ENCODE data around the gene C18orf54.

The C18orf54 gene

DNA sequence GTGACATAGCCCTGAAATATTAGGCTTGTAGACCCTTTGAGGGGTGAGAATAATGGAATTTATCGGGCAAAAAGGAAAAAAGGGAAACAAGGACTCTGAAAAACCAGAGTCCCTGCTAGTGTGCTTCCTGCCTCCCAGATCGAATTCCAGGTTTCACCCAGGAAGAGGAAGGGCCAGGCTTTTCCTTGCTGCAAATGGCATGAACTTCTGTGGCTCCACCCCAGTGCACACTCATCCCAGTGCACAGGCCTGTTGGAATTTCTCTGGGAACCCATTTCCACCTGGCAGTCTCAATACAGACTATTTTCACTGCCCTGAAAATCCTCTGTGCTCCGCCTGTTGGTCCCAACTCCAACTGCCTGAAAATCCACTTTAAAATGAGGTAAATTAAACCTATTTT, 29.9 kb downstream of the C18orf54 start:
- DNase-seq (ENCODE audit: low read depth) = no peak

- peak; percentile 25 for DNase-seq (ENCODE audit: low read depth)
Observed at GRCh38 chr18:54388203-54389142, 30.8 kb downstream of the C18orf54 start.

GRCh38 chr18:54389143-54389505, 31.4 kb downstream of the C18orf54 start:
- DNase-seq (ENCODE audit: low read depth) = no peak

DNA sequence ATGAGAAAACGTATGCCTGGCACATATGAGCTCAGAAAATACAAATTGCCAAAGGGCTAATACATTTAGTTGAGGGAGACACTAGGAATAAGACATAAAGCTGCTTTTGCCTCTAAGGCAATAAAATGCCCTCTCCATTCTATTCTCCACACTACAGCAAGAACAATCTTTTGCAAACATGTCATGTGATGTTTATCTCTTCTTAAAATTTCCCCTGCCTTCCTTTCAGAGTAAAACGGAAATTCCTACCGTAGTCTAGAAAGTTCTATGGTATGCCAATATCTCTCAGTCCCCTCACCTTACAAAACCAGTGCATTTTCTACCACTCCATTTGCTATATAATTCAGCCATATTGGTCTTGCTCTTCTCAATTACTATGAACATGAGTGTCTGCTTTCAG, 33.1 kb downstream of the C18orf54 start:
- no peak for DNase-seq (ENCODE audit: low read depth)

DNA sequence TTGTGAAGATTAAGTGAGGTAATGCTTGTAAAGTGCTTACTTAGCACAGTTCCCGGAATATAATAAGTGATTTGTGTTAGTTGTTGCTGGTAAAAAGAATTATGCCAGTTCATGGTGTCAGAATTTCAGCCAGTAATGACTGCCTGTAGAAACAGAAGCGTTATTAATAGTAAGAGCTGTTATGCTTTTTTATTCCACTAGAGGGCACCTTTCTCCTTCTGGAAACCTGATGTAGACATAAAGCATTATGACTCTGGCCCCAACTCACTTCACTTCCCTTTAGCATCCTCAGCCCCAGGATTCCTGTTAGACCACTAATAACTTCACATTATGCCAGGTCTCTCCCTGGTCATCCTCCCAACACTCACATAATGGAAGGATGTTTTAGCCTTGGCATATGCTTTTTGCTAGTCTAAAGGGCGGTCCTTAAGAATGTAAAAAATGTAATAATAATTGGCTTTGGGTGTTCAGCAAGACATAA, 34.9 kb downstream of the C18orf54 start:
- DNase-seq (ENCODE audit: low read depth) = no peak

- DNase-seq (ENCODE audit: low read depth) = no peak
Observed at GRCh38 chr18:54393648-54394294, 36.1 kb downstream of the C18orf54 start.

GRCh38 chr18:54396760-54397159, 39.1 kb downstream of the C18orf54 start:
- no peak for DNase-seq (ENCODE audit: low read depth)

GRCh38 chr18:54405290-54405689, 47.6 kb downstream of the C18orf54 start:
- no peak for DNase-seq (ENCODE audit: low read depth)

- no peak for DNase-seq (ENCODE audit: low read depth)
Observed at GRCh38 chr18:54411781-54412180, 54.1 kb downstream of the C18orf54 start.

DNA sequence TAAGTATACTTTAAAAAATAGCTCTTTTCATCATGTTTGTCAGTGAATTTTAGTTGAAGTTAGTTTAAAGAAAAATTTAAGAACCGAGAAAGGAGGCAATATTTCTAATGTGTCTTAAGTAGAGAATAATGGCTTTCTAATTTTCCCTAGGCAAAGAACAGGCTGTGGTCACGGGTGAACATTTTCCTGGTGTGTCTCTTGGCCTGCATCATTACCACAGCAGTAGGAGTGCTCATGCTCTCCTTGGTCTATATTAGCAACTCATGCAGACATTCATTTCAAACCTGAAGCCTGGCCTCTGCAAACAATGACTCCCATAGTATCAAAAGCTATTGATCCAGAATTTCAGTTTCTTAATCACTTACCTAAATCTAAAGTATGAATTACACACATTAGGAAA, 57.4 kb downstream of the C18orf54 start:
- no peak for DNase-seq (ENCODE audit: low read depth)

DNA sequence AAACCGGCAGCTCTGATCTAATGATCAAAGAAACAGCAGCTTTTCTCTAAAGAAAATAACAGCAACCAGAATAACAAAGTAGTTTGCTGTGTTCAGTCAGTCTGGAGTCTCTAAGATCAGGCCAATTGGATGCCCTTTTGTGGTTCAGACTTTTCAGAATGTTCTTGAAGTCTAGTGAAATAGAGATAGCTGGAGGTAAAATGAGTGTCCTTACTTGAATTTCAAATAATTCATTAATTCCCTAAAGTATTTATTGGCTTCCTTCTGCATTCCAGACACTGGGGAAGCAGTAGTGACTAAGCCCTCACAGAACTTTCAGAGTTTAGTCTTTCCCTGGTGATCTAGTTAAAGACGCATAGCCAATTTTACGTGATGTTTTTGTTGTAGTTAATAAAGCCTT, 58.7 kb downstream of the C18orf54 start:
- no peak for DNase-seq (ENCODE audit: low read depth)

GRCh38 chr18:54423831-54424230, 66.1 kb downstream of the C18orf54 start:
- DNase-seq (ENCODE audit: low read depth) = no peak

DNA sequence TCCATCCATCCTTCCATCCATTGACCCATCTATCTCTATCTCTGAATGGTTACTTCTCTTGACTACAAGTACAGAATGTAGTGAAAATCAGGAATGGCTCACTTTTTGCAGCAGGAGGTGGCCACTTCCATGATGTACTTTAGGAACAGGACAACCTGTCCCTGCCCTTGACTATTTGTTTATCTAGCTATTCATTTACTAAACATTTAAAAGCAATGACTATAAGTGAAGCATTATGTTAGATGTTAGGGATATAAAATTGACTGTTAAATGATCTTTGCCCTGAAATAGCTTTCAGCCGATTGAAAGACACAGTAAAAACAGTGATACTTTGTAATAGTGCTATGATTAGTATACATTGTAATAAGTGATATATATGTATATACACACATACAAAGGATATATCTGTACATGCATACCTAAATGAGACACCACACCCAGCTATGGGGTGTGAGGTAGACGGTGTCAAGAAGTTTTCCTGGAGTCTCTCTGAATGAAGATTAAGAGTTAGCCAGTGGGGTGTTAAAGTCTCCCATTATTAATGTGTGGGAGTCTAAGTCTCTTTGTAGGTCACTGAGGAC, 68.5 kb downstream of the C18orf54 start:
- no peak for DNase-seq (ENCODE audit: low read depth)

All from activated T-cell treated with anti-CD3 and anti-CD28 coated beads for 48 hours (primary cell).